ENCODE measurements around the gene RNF166.

GRCh38 chr16:88754109-88754911 lies 48.1 kb upstream of the RNF166 start:
- no peak for TF ChIP-seq CTCF (conservative IDR thresholded peaks at IDR 0.05 in 1 of 2, IDR thresholded peaks at IDR 0.05 in 1 of 2; ENCODE audit: low read depth in 1 of 2, low read length in 2 of 2)
- TF ChIP-seq EZH2 (IDR thresholded peaks at IDR 0.05; ENCODE audit: low read length, missing control alignments) = no peak
